ENCODE data around the gene KIF26B.
"Not testable (repeated sequence)": the region's sequence is repeated elsewhere in the genome, so short reads cannot be mapped to it uniquely, and the experiment has no call there.

Gene KIF26B

DNA sequence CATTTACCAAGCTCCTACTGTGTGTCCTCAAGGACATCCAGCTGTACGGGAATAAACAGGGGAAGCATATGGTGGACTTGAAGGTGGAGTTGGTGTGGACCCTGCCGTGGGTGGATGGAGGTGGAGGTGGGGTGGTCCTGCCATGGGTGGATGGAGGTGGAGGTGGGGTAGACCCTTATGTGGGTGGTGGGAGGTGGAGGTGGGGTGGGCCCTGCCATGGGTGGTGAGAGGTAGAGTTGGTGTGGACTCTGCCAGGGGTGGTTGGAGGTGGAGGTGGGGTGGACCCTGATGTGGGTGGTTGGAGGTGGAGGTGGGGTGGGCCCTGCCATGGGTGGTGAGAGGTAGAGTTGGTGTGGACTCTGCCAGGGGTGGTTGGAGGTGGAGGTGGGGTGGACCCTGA is 169.0 kb downstream of the KIF26B start:
- not testable (repeated sequence) for DNase-seq (ENCODE audit: low read depth in 3 of 3)

DNA sequence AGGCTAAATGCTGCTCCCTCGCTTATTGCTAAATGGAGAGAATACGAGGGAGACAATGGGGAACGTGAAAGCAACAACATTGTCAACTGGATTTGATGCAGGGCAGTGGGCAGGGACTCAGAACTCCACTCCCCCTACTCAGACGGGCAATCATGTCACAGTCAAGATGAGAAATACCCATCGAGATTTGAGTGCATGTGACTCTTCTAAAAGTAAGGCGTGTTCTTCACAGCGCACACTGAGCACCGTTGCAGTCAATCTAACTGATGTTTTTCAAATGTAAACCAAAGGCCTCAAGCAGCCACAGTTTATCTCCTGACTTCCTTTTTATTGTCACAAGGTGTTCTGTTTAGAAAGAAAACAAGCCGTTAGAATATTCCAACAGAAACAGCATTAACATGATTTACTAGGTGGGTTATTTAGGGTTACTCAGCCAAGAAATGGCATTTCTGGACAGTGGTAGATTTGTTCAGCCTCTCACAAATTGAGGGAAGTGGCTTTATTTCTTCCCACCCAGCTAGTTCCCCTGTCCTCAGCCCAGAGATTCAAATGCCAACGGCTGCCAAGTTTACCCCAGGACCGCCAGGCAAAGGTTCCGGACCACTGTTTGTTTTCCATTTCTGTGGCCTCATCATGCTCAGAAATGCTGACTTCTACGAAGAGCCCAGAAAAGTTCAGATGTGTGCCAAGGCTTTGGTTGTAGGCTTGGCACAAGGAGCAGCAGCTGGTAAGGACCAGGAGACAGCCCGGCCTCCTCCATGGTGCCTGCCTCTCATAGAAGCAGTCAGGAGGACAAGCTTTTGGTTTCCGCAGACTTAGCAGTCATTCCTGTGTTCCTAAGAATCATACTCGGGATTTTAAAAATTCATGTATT is 171.4 kb downstream of the KIF26B start:
- no peak for DNase-seq (ENCODE audit: low read depth in 3 of 3)

DNA sequence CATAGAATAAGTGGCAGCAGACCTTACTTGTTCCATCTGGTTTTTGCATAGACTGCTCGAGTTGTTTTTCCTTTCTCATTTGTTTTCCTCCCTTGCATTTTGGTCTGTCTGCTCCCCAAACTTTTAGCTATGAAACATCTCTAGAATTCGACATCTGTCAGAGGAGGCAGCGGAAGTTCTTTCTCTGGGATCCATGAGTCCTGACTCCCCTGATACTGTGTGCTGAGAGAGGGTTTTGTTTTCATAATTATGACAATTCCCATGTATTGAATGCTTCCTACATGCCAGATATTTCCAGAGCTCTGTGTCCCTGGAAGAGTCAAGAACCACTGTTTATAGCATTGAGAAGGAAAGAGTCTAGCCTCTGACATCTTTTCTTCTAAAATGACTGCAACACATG is 172.6 kb downstream of the KIF26B start:
- DNase-seq (ENCODE audit: low read depth in 3 of 3), result no peak

DNA sequence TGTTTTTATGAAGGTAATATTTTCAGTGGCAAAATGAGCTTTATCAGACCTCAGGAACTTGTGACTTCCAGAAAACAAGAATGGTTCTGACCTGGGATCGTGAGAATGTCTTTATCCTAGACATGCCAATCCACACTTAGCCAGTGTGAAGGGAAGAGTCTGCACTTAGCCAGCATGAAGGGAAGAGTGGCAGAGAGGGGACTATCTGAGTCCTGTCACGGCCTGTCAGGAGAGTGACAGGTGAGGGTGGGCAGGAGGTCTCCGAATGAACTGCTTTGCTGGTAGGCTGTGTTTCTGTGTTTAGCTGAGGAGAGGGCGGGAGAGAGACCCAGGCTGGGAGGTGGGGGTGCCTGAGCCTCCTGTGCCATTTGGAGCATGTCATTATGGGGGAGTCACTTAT is 173.1 kb downstream of the KIF26B start:
- DNase-seq (ENCODE audit: low read depth in 3 of 3), result no peak

DNA sequence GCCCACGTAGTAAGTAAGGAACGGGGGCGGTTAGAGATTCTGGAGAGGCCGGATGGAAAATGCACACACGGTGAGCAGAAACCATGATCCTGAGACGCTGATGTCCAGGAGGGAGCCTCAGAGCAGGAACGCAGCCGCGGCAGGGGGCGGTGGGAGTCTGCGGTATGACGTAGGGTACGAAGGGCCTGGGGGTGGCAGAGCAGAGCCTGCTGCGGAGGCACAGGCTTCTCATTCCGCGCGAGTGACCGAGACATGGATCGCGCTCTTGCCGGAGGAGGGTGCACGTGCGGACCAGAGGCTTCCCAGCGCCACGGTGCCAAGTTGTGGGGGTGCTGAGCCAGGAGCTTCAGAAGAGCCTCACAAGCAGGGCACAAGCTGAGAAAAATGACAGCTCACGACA is 176.2 kb downstream of the KIF26B start:
- DNase-seq (ENCODE audit: low read depth in 3 of 3), result no peak

DNA sequence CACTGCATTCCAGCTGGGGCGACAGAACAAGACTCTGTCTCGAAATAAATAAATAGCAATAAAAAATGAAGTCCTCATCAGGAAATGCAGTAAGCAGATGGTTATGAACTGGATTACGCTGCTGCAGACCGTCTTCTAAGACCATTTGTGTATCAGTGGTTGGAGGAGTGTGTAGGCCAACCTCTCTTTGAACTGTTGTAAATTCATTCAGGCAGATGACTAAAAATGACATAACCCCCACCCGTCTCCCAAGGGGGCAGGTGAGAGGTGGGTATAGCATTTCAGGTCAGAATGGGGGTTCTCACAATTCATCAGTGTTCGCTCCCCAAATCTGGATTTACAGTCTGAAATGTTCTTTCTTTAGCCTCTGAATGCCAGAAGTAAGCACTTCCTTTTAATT is 177.3 kb downstream of the KIF26B start:
- no peak for DNase-seq (ENCODE audit: low read depth in 3 of 3)

DNA sequence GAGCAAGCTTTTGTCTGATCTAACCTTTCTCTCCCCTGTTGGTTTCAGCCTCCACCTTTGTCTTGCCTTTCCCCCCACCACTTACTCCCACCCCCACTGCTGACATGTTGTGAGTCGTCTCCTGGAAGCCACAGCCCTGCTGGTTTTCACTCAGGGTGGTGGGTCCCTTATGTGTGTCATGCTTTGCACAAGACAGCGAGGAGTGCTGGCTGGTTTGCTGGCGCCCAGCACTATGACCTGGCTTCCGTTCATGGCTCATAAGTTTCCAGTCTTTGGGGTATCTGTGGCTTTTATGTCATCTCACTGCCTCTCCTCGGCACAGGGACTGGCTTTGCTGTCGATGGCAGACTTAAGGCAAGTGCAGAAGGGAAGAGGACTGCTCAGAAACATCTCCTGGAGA is 177.7 kb downstream of the KIF26B start:
- peak; percentile 10 to 63 (median 39) for DNase-seq (ENCODE audit: low read depth in 3 of 3)

DNA sequence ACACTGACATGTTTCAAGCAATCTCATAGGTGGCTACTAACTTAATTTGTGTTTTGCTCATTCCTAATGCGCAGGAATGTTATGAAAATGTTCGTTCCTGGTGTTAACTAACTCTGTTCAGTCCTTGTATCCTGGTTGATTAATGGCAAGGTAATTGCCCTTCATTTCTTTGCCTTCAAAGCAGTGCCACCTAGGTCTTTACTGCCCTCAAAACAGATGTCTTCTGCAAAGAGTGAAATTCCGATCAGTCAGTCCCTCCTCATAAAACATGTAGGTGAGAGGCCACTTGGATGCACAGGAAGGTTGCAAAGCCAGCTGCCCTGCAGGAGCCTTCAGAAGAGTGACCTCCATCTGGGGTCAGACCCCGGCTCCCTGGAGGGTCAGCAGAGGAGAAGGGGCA is 179.4 kb downstream of the KIF26B start:
- DNase-seq (ENCODE audit: low read depth in 3 of 3), result no peak

DNA sequence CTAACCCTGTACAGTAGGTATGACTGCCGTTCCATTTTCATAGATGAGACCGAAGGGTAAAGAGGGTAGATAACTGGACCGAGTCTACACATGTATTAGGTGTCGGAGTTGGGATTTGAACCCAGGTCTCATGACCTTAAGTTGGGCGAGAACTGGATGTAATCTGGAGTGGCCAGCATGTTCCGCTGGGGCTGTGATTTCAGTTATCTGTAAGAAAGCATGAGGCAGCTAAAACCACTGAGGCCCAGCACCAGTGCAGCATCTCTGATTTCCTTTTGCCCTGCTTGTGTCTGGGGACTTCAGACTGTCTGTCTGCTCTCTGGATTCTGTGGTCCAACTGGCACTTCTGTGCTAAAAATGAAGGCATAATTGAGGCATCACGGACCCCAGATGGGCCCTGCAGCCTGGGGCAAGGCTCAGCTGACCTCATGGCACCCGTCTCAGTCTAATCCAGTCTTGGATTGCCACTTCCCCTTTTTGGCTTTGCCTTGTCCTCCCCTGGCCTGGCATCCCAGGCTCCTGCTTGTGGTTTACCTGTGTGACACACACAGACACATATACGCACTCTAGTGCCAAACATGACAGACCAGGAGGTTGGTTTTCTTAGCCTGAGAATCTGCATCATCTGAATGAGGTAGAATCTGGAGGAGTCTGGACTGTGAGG is 180.2 kb downstream of the KIF26B start:
- DNase-seq (ENCODE audit: low read depth in 3 of 3), result no peak

DNA sequence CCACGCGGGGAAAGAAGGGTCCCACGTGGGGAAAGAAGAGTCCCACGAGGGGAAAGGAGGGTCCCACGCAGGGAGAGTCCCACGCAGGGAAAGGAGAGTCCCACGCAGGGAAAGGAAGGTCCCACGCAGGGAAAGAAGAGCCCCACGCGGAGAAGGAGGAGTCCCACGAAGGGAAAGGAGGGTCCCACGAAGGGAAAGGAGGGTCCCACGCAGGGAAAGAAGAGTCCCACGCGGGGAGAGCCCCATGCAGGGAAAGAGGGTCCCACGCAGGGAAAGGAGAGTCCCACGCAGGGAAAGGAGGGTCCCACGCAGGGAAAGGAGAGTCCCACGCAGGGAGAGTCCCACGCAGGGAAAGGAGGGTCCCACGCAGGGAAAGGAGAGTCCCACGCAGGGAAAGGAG is 180.9 kb downstream of the KIF26B start:
- not testable (repeated sequence) for DNase-seq (ENCODE audit: low read depth in 3 of 3)

DNA sequence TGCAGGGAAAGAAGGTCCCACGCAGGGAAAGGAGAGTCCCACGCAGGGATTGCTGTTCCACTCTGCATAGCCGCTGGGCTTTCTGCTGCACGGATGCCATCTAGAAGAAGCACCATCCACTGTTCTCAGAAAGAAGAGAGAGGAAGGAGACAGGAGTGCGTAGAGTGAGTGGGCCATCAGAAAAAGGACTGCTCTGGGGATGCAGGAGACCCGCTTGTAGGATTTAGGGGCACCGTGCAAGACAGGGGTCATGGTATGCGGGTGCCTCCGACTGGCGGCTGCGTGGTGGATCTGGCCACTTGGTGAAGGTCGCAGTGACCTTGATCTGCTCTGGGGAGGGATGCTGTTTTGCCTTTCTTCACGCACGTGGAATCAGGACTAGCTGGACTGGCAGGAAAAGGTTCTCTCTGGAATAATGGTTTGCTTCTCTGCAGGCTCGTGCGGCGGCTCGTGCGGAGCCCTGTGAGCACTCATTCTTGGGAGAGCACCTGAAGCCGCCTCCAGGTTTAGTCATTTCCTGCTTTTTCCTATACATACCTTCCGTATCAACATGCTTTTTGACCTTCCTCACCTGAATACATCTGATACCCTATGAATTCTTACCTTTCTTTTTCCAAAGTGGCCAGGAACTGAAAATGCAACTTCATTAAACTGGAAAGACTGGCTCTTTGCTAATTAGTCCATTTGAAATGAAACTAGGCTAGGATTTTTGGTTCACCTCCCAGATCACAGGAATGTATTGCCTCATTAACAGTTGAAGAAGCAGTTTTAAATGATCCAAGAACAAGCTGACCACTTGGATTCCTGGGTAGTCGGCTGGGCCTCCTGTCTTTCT is 181.6 kb downstream of the KIF26B start:
- no peak for DNase-seq (ENCODE audit: low read depth in 3 of 3)

DNA sequence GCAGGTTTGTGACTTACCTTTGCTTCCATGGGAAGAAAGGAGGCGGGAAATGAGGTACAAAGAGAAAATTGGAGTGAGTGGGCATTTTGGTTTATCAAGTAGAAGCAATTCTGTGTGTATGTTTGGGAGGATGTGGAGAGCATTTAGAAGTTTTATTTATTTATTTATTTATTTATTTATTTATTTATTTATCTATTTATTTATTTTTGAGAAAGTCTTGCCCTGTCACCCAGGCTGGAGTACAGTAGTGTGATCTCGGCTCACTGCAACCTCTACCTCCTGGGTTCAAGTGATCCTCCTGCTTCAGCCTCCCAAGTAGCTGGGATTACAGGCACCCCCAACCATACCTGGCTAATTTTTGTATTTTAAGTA is 182.2 kb downstream of the KIF26B start:
- not testable (repeated sequence) for DNase-seq (ENCODE audit: low read depth in 3 of 3)

DNA sequence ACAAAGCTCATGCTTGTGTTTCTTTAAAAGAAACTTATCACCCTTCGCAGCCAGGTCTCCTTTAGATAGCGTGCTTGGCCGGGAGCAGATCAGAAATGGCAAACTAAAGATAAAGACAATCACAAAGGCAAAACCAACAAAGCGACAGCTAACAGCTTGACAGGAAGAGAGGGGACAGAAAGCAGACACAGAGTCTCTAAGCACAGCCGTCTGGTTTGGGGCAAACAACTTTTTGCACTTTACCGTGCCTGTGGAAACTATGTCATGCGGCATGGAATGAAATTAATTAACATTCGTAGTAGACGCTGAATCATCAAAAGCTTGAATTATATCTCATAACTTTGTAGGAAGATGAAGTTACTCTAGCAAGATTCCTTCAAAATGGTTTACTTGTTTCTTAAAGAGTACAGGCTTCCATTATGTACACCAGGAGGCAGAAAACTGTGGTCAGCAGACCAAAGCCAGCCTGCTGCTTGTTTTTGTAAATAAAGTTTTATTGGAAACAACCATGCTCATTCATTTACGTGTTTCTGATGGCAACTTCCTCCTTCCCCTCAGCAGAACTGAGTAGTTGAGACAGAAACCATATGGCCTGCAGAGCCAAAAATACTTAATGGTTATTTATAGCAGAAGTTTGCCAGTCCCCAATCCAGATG is 183.2 kb downstream of the KIF26B start:
- no peak for DNase-seq (ENCODE audit: low read depth in 3 of 3)

DNA sequence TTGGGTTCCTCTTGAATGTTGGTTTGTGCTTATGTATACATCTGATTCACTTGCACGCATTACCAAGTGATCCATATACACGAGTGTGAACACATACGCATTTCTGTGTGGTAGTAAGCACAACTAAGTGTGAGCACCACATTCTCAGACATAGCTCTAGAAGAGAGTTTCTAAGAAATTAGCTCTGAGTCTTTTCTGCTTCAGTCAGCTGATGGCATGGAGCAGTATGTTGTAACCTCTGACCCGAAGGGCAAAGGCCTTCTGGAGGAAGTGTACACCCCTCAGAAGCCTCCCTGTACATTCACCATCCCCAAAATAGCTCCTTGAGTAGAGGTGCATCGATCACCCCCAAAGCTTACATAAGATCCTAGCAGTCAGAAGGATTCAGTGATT is 183.7 kb downstream of the KIF26B start:
- no peak for DNase-seq (ENCODE audit: low read depth in 3 of 3)

DNA sequence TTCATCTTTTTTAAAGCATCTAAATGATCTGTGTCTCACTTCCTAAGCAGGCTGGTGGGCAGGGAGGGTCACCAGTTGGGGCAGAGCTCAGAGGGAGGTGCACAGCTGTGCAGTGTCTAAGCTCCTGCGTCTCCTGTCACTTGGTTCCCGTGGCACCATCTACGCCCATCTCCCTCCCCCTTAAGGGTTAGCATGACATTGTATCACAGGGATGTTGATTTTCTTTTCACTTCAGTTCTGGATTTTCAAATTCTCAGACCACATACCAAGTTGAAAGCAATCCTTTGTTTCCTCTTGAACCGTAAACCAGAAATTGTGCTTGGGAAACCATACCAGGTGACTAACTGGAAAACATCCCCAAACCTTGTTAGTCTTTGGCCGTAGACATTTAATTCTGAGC is 187.0 kb downstream of the KIF26B start:
- no peak for DNase-seq (ENCODE audit: low read depth in 3 of 3)

DNA sequence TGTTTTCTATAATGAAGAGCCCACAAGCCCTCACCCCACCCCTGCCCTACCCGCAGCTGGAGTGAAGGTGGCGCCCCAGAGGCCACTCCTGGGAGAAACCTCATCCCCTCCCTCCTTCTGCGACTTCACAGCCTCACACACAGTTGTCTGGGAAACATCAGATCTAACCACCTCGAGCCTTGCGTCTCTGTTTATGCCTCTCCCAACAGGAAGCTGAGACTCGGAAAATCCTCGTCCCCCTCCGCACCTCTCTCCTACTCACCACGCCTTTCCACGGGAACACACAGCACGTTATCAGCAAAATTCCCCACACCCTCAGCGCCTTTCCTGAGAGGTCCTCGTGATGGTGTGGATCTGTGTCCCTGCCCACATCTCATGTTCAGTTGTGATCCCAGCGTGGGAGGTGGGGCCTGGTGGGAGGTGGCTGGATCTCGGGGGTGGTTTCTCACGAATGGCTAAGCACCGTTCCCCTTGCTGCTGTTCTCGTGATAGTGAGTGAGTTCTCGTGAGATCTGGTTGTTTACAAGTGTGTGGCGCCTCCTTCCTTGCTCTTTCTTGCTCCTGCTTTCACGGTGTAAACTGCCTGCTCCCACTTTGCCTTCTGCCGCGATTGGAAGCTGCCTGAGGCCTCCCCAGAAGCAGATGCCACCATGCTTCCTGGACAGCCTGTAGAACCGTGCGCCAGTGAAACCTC is 190.6 kb downstream of the KIF26B start:
- no peak for DNase-seq (ENCODE audit: low read depth in 3 of 3)

DNA sequence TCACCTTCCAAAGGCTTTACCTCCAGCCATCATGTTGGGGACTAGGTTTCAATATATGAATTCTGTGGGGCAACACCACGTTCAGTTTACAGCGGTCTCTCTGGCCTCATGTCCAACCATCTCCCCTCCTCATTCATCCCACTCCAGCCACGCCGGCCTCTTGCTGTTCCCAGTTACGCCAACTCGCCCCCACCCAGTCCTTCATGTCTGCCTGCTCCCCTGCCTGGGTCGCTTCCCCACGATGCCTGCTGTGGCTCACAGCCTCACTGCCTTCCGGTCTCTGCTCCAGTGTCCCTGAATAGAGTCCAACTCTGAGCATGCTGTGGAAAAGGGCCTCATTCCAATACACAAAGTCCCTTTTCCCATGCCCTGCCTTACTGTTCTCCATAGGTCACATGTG is 193.8 kb downstream of the KIF26B start:
- no peak for DNase-seq (ENCODE audit: low read depth in 3 of 3)

DNA sequence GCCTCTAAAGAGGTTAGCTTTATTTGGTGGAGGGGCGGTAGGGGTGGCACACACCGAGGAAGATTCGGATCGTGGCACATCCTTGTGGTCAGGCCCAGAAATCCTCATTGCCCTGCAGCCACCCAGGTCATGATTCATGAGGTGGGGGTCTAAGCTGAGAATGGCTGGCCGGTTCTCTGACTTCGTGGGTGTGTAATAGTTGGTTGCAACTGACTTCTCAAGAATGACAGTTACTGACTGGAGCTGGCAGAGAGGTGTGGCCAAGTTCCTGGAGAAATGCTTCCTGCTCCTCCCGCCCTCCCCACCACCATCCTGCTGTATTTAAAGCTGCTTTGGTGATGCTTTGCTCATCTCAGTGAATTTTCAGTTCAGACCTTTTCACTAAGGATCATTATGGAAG is 198.6 kb downstream of the KIF26B start:
- no peak for DNase-seq (ENCODE audit: low read depth in 3 of 3)

DNA sequence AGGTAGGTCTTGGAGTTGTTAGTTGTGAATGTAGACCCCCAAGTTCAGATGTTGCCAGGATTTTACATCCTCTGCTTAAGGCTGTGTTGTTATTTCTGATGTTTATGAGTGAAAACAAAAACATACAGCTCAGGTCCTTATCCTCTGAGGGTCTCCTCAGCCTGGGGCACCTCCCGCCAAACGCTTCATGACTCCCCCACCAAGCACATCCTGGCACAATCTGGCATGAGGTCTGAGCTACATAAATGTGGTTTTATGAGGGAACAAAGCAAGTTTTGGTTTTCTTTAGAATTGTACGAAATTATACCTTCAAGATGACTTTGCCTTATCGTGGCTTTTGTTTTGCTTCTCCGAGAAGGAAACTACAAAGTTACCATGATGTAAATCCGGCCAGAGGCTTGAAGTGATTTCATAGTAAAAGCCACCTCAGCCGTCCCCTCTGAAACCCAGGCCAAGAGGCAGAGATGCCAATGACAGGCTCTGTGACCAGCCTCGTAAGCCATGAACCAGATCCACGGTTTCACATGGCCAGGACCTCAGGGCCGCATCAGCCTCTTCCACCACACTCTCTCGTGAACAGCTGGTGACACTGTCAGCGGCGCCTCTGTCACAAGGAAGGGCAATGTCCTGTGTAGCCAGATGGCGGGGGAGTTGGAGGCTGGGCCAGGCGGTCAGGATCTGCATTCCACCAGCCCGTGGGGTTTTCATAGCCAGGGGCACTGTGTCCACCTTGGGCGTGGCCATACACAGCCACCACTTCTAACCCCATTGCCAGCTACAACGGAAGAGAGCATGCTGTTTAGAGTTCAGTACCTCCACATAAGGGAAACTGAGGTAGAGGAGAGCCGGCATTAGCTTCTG is 199.4 kb downstream of the KIF26B start:
- DNase-seq (ENCODE audit: low read depth in 3 of 3), result no peak

DNA sequence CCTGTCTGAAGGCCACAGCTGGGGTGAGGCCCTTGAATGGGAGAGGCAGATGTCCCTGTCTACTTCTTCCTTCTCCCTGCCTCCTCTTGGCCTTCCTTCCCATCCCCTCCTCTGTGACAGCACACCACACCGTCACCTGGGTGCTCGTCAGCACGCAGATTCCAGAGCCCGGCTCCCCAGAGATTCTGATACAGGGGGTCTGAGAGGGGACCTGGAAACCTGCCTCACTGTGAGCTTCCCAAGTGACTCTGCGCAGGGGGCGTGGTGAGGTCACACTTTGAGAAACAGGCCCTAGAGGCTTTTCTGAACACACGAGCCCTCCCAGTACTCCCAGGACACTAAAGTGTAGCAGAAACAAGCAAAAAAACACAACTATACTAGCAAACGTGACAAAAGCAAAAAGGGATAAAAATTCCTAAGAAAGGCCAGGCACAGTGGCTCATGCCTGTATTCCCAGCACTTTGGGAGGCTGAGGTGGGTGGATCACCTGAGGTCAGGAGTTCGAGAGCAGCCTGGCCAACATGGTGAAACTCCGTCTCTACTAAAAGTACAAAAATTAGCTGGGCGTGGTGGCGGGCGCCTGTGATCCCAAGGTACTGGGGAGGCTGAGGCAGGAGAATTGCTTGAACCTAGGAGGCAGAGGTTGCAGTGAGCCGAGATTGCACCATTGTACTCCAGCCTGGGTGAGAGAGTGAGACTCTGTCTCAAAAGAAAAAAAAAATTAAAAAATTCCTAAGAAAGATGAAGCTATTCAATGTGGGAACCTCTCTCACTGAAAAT is 201.3 kb downstream of the KIF26B start:
- DNase-seq (ENCODE audit: low read depth in 3 of 3), result not testable (repeated sequence)

Data from stimulated activated CD4-positive, alpha-beta T cell treated with anti-CD3 and anti-CD28 coated beads, TNF-alpha, amount 100 ng/mL, for 48 hours (primary cell).